Measurements from ENCODE around the gene FGD3. TPM values are rescaled to one million over a fixed set of nuclear protein-coding genes. Genes with fewer than 3 reads are reported as not detected.

The FGD3 gene
- total and polyA plus RNA-seq, 9 of the 15 experiments (the other 6 are each of a cell fraction or from before 2014, with no cell fraction given): 0.07 to 1.3 (median 0.29) TPM

- peaks cover 45 to 67% of the 10 kb centered on the region in 2 experiments for H3K27me3 ChIP-seq (ENCODE audit: control insufficient read depth in 2 of 2, insufficient read depth in 2 of 2, low read length in 2 of 2)
- TF ChIP-seq ZNF175 (CRISPR knock-in tag; IDR thresholded peaks at IDR 0.05; ENCODE audit: low read depth): no peak
- no peak for TF ChIP-seq SMARCA5 (IDR thresholded peaks at IDR 0.05)
- TF ChIP-seq NFIC (IDR thresholded peaks at IDR 0.05): no peak
- no peak for TF ChIP-seq SIRT6 (IDR thresholded peaks at IDR 0.05; ENCODE audit: low read depth, low read length)
- TF ChIP-seq USF2 (CRISPR knock-in tag; IDR thresholded peaks at IDR 0.05): no peak
- TF ChIP-seq ARID2 (IDR thresholded peaks at IDR 0.05): no peak
- no peak for TF ChIP-seq CBX1 (IDR thresholded peaks at IDR 0.05; ENCODE audit: low read depth)
- TF ChIP-seq BCLAF1 (IDR thresholded peaks at IDR 0.05; ENCODE audit: borderline replicate concordance in 1 of 2, control insufficient read depth in 1 of 2, low read depth in 2 of 2, low read length in 1 of 2): no peak
- TF ChIP-seq RERE (CRISPR knock-in tag; IDR thresholded peaks at IDR 0.05; ENCODE audit: borderline replicate concordance): no peak
- TF ChIP-seq ZNF184 (CRISPR knock-in tag; IDR thresholded peaks at IDR 0.05): no peak
- TF ChIP-seq ZBED1 (IDR thresholded peaks at IDR 0.05): no peak
- TF ChIP-seq NEUROD1 (IDR thresholded peaks at IDR 0.05; ENCODE audit: borderline replicate concordance, low read depth, low read length, partially characterized antibody): no peak
- TF ChIP-seq CBX2 (IDR thresholded peaks at IDR 0.05; ENCODE audit: insufficient read depth, low read length, poor library complexity, severe bottlenecking): no peak
- no peak for TF ChIP-seq SIN3A (IDR thresholded peaks at IDR 0.05; ENCODE audit: borderline replicate concordance in 2 of 2, control insufficient read depth in 1 of 2, low read depth in 2 of 2, low read length in 2 of 2)
- WGBS (ENCODE audit: insufficient coverage, low coverage, missing lambda C conversion rate): 3% methylated on average over 4 of the region's 4 CpGs
- no peak overlapping the region for H3K4me2 ChIP-seq (ENCODE audit: insufficient read depth, low read length)
- H3K9me1 ChIP-seq (ENCODE audit: control insufficient read depth, insufficient read depth, low read length): no peaks in the 10 kb centered on the region
- ChIA-PET POLR2A (interaction anchor here (0.6 to 0.8 kb wide), 2 partner anchors 10 to 82 kb away, joined by 3 read pairs; no protein-coding TSS in a partner anchor), CTCF (ENCODE audit: low intra/inter-chr PET ratio) (no interaction called here)
- H3K4me3 ChIP-seq: no peak overlapping the region
- no peaks in the 10 kb centered on the region for H3K79me2 ChIP-seq (ENCODE audit: control insufficient read depth, insufficient read depth, low read length)
- no peak for FAIRE-seq
- no peaks in the 10 kb centered on the region for H4K20me1 ChIP-seq (replicated peaks; ENCODE audit: control insufficient read depth, insufficient read depth, low read length)
- H2AFZ ChIP-seq (ENCODE audit: low read depth, low read length): no peak overlapping the region
- no peaks in the 10 kb centered on the region for H3K4me1 ChIP-seq (replicated peaks in 1 of 2; ENCODE audit: control insufficient read depth in 2 of 2, insufficient read depth in 2 of 2, low read length in 2 of 2)
- no TSS peak for BruUV-seq (replicated peaks)
- DNase-seq (ENCODE audit: extremely low read depth in 1 of 4, low spot score in 3 of 4): no peak
- H3K36me3 ChIP-seq (ENCODE audit: control insufficient read depth, insufficient read depth, low read length): no peaks in the 10 kb centered on the region
- ATAC-seq: no peak
- intact Hi-C loops (cut with micrococcal nuclease): no loop called here
- in situ Hi-C loops (cut with MboI): no loop called here
- no peaks in the 10 kb centered on the region; the same call in 1 of the 2 replicates for H3K9me3 ChIP-seq (replicated peaks; ENCODE audit: control insufficient read depth, insufficient read depth, low read depth, low read length)
- H3K27ac ChIP-seq (ENCODE audit: extremely low read depth, low read depth, low read length): no peak overlapping the region
- no peak overlapping the region for H3K9ac ChIP-seq (ENCODE audit: insufficient read depth in 1 of 2, low read depth in 2 of 2, low read length in 2 of 2)
Measured at GRCh38 chr9:93050231-93050630, 102.9 kb downstream of the FGD3 start.

Data from K562 (cell line).